GM23338 (cell line): ENCODE data around the gene INTS2. TPM values are rescaled to one million over a fixed set of nuclear protein-coding genes. Genes with fewer than 3 reads are reported as not detected.

ENCODE experiments used
- ATAC-seq: fragments of 200-7000 bp; cut with Tn5 transposase; 3 replicates; pipeline ENCODE4 v1.9.1; 2020
- DNase-seq: peaks from one replicate; pipeline ENCODE4 v3.0.0-alpha.2; 2015; ENCODE audit warnings: low spot score
- H2AFZ ChIP-seq: fragments of 200-600 bp; sonication (generic); 2 replicates; pipeline ENCODE4 v1.8.0; 2016; ENCODE audit warnings: antibody characterized with exemption, mild to moderate bottlenecking, moderate library complexity
- H3F3A ChIP-seq: fragments of 200-600 bp; sonication (generic); replicated peaks from 2 replicates; pipeline ENCODE4 v1.8.0; 2017; ENCODE audit warnings: antibody characterized with exemption, mixed run types, low read depth
- H3K27ac ChIP-seq: fragments of 200-600 bp; sonication (generic); 2 replicates; pipeline ENCODE4 v1.6.1; 2016; ENCODE audit warnings: low read depth
- H3K27me3 ChIP-seq: fragments of 200-600 bp; sonication (generic); 2 replicates; pipeline ENCODE4 v1.8.0; 2016; ENCODE audit warnings: mild to moderate bottlenecking, mixed run types, moderate library complexity; ENCODE audit not compliant: insufficient read depth
- H3K36me3 ChIP-seq: fragments of 200-600 bp; sonication (generic); 2 replicates; pipeline ENCODE4 v1.8.0; 2016; ENCODE audit warnings: mild to moderate bottlenecking; ENCODE audit not compliant: insufficient read depth
- H3K4me1 ChIP-seq: fragments of 200-600 bp; sonication (generic); 2 replicates; pipeline ENCODE4 v1.8.0; 2016; ENCODE audit warnings: mild to moderate bottlenecking, moderate library complexity; ENCODE audit not compliant: insufficient read depth
- H3K4me2 ChIP-seq: fragments of 200-600 bp; sonication (generic); 2 replicates; pipeline ENCODE4 v1.7.1; 2017; ENCODE audit warnings: mixed run types
- H3K4me3 ChIP-seq: fragments of 200-600 bp; sonication (generic); 2 replicates; pipeline ENCODE4 v1.6.1; 2016; ENCODE audit warnings: mixed run types
- H3K79me2 ChIP-seq: fragments of 200-600 bp; sonication (generic); replicated peaks from 2 replicates; pipeline ENCODE4 v1.8.0; 2017; ENCODE audit warnings: mild to moderate bottlenecking; ENCODE audit not compliant: insufficient read depth
- H3K9me2 ChIP-seq: fragments of 200-600 bp; sonication (generic); 2 replicates; pipeline ENCODE4 v1.8.0; 2017; ENCODE audit not compliant: insufficient read depth
- H4K20me1 ChIP-seq: fragments of 200-600 bp; sonication (generic); replicated peaks from 2 replicates; pipeline ENCODE4 v1.8.0; 2017; ENCODE audit warnings: mild to moderate bottlenecking; ENCODE audit not compliant: insufficient read depth
- H3K27ac Mint-ChIP-seq: 2 replicates; pipeline ENCODE4 v1.8.0; 2020; ENCODE audit warnings: inconsistent platforms, mild to moderate bottlenecking, moderate library complexity, mixed read lengths
- H3K27me3 Mint-ChIP-seq: 3 replicates; pipeline ENCODE4 v1.8.0; 2022; ENCODE audit warnings: low read depth, mild to moderate bottlenecking, moderate library complexity, mixed read lengths, inconsistent platforms; ENCODE audit not compliant: insufficient read depth, poor library complexity
- H3K36me3 Mint-ChIP-seq: 3 replicates; pipeline ENCODE4 v1.8.0; 2021; ENCODE audit warnings: low read depth, mild to moderate bottlenecking, inconsistent platforms, moderate library complexity, mixed read lengths
- H3K4me1 Mint-ChIP-seq: 3 replicates; pipeline ENCODE4 v1.8.0; 2020; ENCODE audit warnings: mild to moderate bottlenecking, inconsistent platforms, mixed read lengths
- H3K4me3 Mint-ChIP-seq: 3 replicates; pipeline ENCODE4 v1.8.0; 2021; ENCODE audit warnings: moderate library complexity, mild to moderate bottlenecking, inconsistent platforms, mixed read lengths
- H3K9me3 Mint-ChIP-seq: 3 replicates; pipeline ENCODE4 v1.8.0; 2020; ENCODE audit warnings: moderate library complexity, mild to moderate bottlenecking, inconsistent platforms, mixed read lengths
- CREB1 ChIP-seq: fragments of 250-450 bp; sonication (Bioruptor Pico); IDR thresholded peaks from 2 replicates; pipeline ENCODE4 v1.5.0; 2020; ENCODE audit warnings: low read depth, mild to moderate bottlenecking, moderate library complexity
- CTCF ChIP-seq, 2 experiments: fragments of 200-600 bp in 1 of 2; sonication (generic) in 1 of 2; conservative IDR thresholded peaks; 2 replicates each; pipeline versions ENCODE4 v1.5.1 to v1.6.1; 2016 to 2017; ENCODE audit warnings: antibody characterized with exemption in 2 of 2, low read depth in 2 of 2, mild to moderate bottlenecking in 2 of 2, moderate library complexity in 1 of 2
- ETS1 ChIP-seq: IDR thresholded peaks from 2 replicates; pipeline ENCODE4 v1.6.1; 2016; ENCODE audit warnings: antibody characterized with exemption
- EZH2phosphoT487 ChIP-seq: fragments of 200-600 bp; sonication (generic); IDR thresholded peaks from one replicate; pipeline ENCODE4 v1.8.1; 2018; ENCODE audit warnings: antibody characterized with exemption; ENCODE audit not compliant: unreplicated experiment
- POLR2AphosphoS5 ChIP-seq: IDR thresholded peaks from 2 replicates; pipeline ENCODE4 v1.6.1; 2016; ENCODE audit warnings: antibody characterized with exemption, low read depth
- REST ChIP-seq: IDR thresholded peaks from one replicate; pipeline ENCODE4 v1.6.1; 2018; ENCODE audit warnings: antibody characterized with exemption; ENCODE audit not compliant: unreplicated experiment
- STAT1 ChIP-seq: IDR thresholded peaks from one replicate; pipeline ENCODE4 v1.6.1; 2016; ENCODE audit warnings: antibody characterized with exemption; ENCODE audit not compliant: unreplicated experiment
- ZNF462 ChIP-seq: fragments of 250-450 bp; sonication (Bioruptor Pico); IDR thresholded peaks from 2 replicates; pipeline ENCODE4 v1.5.0; 2020; ENCODE audit warnings: mild to moderate bottlenecking, moderate library complexity
- polyA plus RNA-seq: library from polyadenylated mRNA; unstranded; fragments of >200 nt; fragmentation: Nextera tagmentation; extraction: Ambion mirVana; gene quantifications from 2 replicates; pipeline ENCODE4 v1.2.1, GENCODE V29; 2016
- total RNA-seq: library from RNA; depleted of rRNA; stranded (reverse); fragments of >200 nt; shearing (Covaris generic); gene quantifications from 2 replicates; pipeline ENCODE4 v1.2.3, GENCODE V29; 2014

INTS2 gene
- total and polyA plus RNA-seq, 2 experiments from 2014 or later, result 5.9 to 31.6 TPM

- TF ChIP-seq REST, result no peak
- no peak for TF ChIP-seq EZH2phosphoT487
- TF ChIP-seq CTCF (conservative IDR thresholded peaks at IDR 0.05; ENCODE audit: low read depth in 2 of 2), result no peak
- TF ChIP-seq POLR2AphosphoS5, result no peak
Observed at GRCh38 chr17:61835606-61836005, 92.2 kb downstream of the INTS2 start (continued).

- Mint-ChIP-seq H3K27ac (peak overlapping the region; percentile 84; the same call in 1 of the 2 replicates), H3K9me3 (no peaks in the 10 kb centered on the region), H3K4me1 (no peaks in the 10 kb centered on the region), H3K4me3 (no peak overlapping the region), H3K36me3 (peaks cover 4% of the 10 kb centered on the region; the same call in 2 of the 3 replicates), H3K27me3 (no peaks in the 10 kb centered on the region)
- no peak for DNase-seq
- no peaks in the 10 kb centered on the region for H3F3A ChIP-seq
- no peaks in the 10 kb centered on the region for H3K4me1 ChIP-seq
- no peak overlapping the region for H2AFZ ChIP-seq
- no peaks in the 10 kb centered on the region for H4K20me1 ChIP-seq
- no peak overlapping the region for H3K4me2 ChIP-seq
- no peak overlapping the region for H3K4me3 ChIP-seq
- no peaks in the 10 kb centered on the region for H3K27me3 ChIP-seq
- H3K79me2 ChIP-seq, result no peaks in the 10 kb centered on the region
- no peak overlapping the region for H3K27ac ChIP-seq
- no peaks in the 10 kb centered on the region for H3K9me2 ChIP-seq
- H3K36me3 ChIP-seq, result no peaks in the 10 kb centered on the region
- ATAC-seq, result no peak
- TF ChIP-seq STAT1 (no peak), REST (no peak), ZNF462 (no peak), ETS1 (no peak), CREB1 (CRISPR knock-in tag) (no peak), EZH2phosphoT487 (no peak)
Observed at GRCh38 chr17:61834610-61835009, 93.2 kb downstream of the INTS2 start.
